ENCODE measurements around the gene TMEM132E. TPM values are rescaled to one million over a fixed set of nuclear protein-coding genes. Genes with fewer than 3 reads are reported as not detected.

The TMEM132E gene
- total RNA-seq, 1 donor from 2014 or later = not detected

GRCh38 chr17:34671191-34671590 lies 91.8 kb downstream of the TMEM132E start:
- no peak for DNase-seq (ENCODE audit: low spot score)
- intact Hi-C loops (cut with micrococcal nuclease) = no loop called here
- Mint-ChIP-seq H3K27me3 (ENCODE audit: insufficient read depth) (peaks cover 2% of the 10 kb centered on the region), H3K27ac (no peak overlapping the region), H3K4me1 (ENCODE audit: low read depth) (no peaks in the 10 kb centered on the region), H3K4me3 (no peak overlapping the region), H3K36me3 (ENCODE audit: low read depth) (no peaks in the 10 kb centered on the region), H3K9me3 (no peaks in the 10 kb centered on the region)

DNA sequence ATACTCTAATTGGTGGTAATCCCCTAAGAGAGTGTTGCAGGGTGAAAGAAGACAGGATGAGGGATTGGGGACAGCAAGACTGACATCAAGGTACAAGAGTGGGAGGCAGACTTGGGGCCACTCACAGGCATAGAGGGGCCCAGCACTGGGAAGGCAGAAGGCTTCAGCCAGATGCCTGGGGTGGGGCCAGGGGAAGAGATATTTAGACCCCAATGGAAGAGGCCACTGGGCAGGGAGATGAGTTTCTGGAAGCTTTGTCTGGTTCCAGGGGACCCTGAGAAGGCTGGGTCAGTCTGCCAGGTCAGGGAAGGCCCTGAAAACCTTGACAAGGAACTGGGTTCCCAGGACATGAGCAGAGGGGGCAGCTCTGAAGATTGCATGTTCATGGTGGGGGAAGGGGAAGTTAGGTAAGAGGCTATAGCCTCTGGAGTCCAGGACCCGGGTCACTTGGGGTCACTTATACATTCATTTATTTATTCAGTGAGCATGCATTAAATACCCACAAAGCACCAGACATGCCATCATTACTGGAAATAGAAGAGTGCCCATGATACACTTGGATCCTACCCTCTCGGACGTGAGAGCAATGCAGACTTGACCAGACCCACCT lies 92.9 kb downstream of the TMEM132E start:
- Mint-ChIP-seq H3K36me3 (ENCODE audit: low read depth) (no peaks in the 10 kb centered on the region), H3K4me3 (no peak overlapping the region), H3K27me3 (ENCODE audit: insufficient read depth) (peaks cover 4% of the 10 kb centered on the region), H3K4me1 (ENCODE audit: low read depth) (no peaks in the 10 kb centered on the region), H3K27ac (no peak overlapping the region), H3K9me3 (no peaks in the 10 kb centered on the region)
- no peak for DNase-seq (ENCODE audit: low spot score)
- intact Hi-C loops (cut with micrococcal nuclease) = no loop called here

- DNase-seq (ENCODE audit: low spot score) = no peak
- Mint-ChIP-seq H3K4me3 (no peak overlapping the region), H3K9me3 (no peaks in the 10 kb centered on the region), H3K27ac (no peak overlapping the region), H3K4me1 (ENCODE audit: low read depth) (no peaks in the 10 kb centered on the region), H3K36me3 (ENCODE audit: low read depth) (no peaks in the 10 kb centered on the region), H3K27me3 (ENCODE audit: insufficient read depth) (peaks cover 2% of the 10 kb centered on the region)
- intact Hi-C loops (cut with micrococcal nuclease) = no loop called here
These were observed 94.1 kb downstream of the TMEM132E start for GRCh38 chr17:34673516-34673915.

DNA sequence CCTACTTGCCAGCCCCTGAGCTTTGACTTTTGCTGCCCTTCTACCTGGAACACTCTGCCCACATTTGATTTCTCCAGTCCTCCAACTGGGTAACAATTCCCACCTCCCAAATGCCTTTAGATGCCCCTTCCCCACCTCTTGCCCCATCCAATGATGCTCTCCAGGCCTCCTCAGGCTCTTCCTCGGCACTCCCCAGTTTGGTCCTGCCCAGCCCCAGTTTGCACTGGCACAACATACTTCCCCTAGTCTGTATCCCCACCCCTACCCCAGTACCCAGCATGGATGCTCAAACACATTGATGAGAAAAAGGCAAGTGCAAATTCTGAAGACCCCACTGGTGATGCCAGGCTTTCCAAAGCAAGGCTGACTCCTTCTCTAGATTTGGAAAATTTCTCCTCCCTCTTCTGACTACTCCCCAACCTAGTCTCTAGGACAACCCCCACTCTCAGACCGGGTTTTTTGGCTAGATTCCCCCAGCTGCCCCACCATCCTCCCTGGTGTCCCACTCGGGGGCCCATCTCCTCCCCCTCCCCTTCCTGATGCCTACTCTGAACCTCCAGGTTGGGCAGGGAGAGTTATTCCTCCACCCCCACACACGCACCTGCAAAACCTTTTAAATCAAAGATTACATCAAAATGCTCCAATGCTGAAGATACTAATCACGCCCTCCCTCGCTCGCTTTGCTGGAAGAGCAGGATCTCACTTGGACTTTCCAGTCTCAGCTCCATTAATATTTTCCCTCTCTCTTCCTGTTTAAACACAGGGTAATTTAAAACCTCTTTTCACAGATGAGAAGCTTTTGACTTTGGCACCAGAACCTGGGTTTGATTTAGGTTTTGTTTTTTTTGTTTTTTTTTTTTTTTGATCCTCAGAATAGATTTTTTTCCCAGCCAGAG lies 94.9 kb downstream of the TMEM132E start:
- no peak for DNase-seq (ENCODE audit: low spot score)
- H3K27me3 Mint-ChIP-seq (ENCODE audit: insufficient read depth) = peaks cover 2% of the 10 kb centered on the region
- no peak overlapping the region for H3K4me3 Mint-ChIP-seq
- no peaks in the 10 kb centered on the region for H3K9me3 Mint-ChIP-seq
- no peak overlapping the region for H3K27ac Mint-ChIP-seq
- no peaks in the 10 kb centered on the region for H3K4me1 Mint-ChIP-seq (ENCODE audit: low read depth)
- H3K36me3 Mint-ChIP-seq (ENCODE audit: low read depth) = no peaks in the 10 kb centered on the region
- intact Hi-C loops (cut with micrococcal nuclease) = no loop called here

DNA sequence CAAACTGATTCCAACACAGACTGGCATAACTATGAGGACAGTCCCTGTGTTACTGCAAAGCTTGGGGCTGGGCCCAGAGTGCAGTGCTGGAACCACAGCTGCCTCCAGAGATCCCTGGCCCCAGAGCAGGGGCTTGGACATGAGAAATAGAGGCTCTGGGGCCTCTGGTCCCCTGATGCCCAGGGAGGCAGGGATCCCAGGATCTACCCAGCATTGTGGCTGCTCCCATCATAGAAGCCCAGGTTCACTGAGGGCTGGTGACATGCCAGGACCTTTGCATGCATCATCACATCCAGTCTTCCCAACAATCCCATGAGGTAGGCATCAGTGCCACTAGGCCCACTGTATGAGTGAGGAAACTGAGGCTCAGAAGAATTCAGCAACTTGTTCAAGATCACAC lies 95.8 kb downstream of the TMEM132E start:
- Mint-ChIP-seq H3K9me3 (no peaks in the 10 kb centered on the region), H3K27me3 (ENCODE audit: insufficient read depth) (peaks cover 3% of the 10 kb centered on the region), H3K27ac (no peak overlapping the region), H3K4me3 (no peak overlapping the region), H3K36me3 (ENCODE audit: low read depth) (no peaks in the 10 kb centered on the region), H3K4me1 (ENCODE audit: low read depth) (no peaks in the 10 kb centered on the region)
- DNase-seq (ENCODE audit: low spot score) = no peak
- intact Hi-C loops (cut with micrococcal nuclease) = no loop called here

GRCh38 chr17:34675605-34676004 lies 96.2 kb downstream of the TMEM132E start:
- Mint-ChIP-seq H3K9me3 (no peaks in the 10 kb centered on the region), H3K27ac (no peak overlapping the region), H3K4me1 (ENCODE audit: low read depth) (no peaks in the 10 kb centered on the region), H3K4me3 (no peak overlapping the region), H3K36me3 (ENCODE audit: low read depth) (no peaks in the 10 kb centered on the region), H3K27me3 (ENCODE audit: insufficient read depth) (peaks cover 8% of the 10 kb centered on the region)
- intact Hi-C loops (cut with micrococcal nuclease) = no loop called here
- DNase-seq (ENCODE audit: low spot score) = no peak

DNA sequence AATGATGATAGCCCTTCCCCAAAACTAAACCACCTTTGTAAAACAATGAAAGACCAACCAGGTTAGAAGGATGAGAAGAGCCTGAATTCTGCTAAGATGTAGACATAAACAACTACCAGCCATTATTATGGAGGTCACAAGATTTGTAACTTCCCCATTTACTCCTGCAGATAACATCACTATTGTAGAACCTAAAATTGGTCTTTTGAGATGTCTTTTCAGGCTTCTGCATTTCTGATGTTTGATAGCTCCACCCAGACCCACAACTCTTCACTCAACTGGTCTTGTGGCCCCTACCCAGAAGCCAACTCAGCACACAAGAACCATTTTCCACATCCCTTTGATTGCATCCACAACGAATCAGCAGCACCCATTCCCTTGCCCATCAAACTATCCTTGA lies 100.8 kb downstream of the TMEM132E start:
- intact Hi-C loops (cut with micrococcal nuclease) = no loop called here
- H3K9me3 Mint-ChIP-seq = no peaks in the 10 kb centered on the region
- no peaks in the 10 kb centered on the region for H3K4me1 Mint-ChIP-seq (ENCODE audit: low read depth)
- no peak overlapping the region for H3K27ac Mint-ChIP-seq
- no peak for DNase-seq (ENCODE audit: low spot score)
- no peaks in the 10 kb centered on the region for H3K36me3 Mint-ChIP-seq (ENCODE audit: low read depth)
- no peak overlapping the region for H3K4me3 Mint-ChIP-seq
- peaks cover 17% of the 10 kb centered on the region for H3K27me3 Mint-ChIP-seq (ENCODE audit: insufficient read depth)

DNA sequence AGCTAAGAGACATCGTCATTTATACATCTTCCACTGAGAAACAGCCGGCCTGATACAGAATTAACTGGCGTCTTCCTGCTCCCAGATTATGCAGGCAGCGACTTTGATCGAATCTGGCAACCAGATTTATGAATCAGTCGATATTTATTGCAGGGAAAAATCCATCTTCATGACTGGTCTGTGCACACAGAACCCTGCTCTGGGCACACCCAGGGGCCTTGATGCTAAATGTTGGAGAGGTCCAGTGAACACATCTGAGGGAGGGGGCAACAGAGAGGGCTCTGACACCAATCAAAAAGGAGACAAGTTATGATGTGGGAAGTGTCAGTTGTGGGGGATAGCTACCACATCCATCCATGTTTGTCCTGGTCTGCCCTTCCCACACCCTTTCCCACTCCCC lies 102.9 kb downstream of the TMEM132E start:
- H3K9me3 Mint-ChIP-seq = no peaks in the 10 kb centered on the region

DNA sequence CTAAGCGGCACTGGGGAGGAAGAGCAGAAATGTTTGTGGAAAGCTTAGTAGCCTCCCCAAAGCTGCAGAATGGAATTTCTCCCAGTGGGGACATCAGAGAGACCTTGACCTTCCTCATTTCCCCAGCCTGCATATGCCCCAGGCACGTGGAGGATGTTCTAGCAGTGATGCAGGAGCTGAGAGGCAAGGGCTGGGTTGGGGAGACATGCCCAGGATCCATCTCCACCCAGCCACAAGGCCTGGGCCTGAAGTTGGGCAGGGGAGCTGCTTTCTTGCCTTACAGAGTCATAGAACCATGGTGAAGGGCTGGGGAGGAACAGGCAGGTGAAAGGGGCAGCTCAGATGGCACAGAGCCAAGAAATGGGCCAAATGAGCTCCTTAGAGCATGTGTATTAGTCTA lies 104.0 kb downstream of the TMEM132E start:
- Mint-ChIP-seq H3K27me3 (ENCODE audit: insufficient read depth) (peaks cover 15% of the 10 kb centered on the region), H3K9me3 (no peaks in the 10 kb centered on the region), H3K36me3 (ENCODE audit: low read depth) (no peaks in the 10 kb centered on the region), H3K4me3 (no peak overlapping the region), H3K27ac (no peak overlapping the region), H3K4me1 (ENCODE audit: low read depth) (no peaks in the 10 kb centered on the region)
- intact Hi-C loops (cut with micrococcal nuclease) = no loop called here
- no peak for DNase-seq (ENCODE audit: low spot score)

More for the DNA sequence above, 102.9 kb downstream of the TMEM132E start:
- Mint-ChIP-seq H3K27ac (no peak overlapping the region), H3K27me3 (ENCODE audit: insufficient read depth) (peaks cover 15% of the 10 kb centered on the region), H3K4me3 (no peak overlapping the region), H3K4me1 (ENCODE audit: low read depth) (no peaks in the 10 kb centered on the region), H3K36me3 (ENCODE audit: low read depth) (no peaks in the 10 kb centered on the region)
- no peak for DNase-seq (ENCODE audit: low spot score)
- intact Hi-C loops (cut with micrococcal nuclease) = no loop called here

Other genes starting within 250 kb of the TMEM132E start
- not detected in 2 replicates for gene CCL13, start 223.1 kb upstream of the TMEM132E start, total RNA-seq
- 264 and 266 TPM in 2 replicates for gene CCL1, start 216.3 kb upstream of the TMEM132E start, total RNA-seq

Measured in activated T-helper 1 cell treated with anti-CD3 and anti-CD28 coated beads, Interleukin-12 subunit alpha, Interleukin-12 subunit beta, Interleukin-2, Interleukin-4 antibody, amounts not matched to agents 30 ng/mL and 10 ng/mL and 1 ng/mL, durations not matched to agents 14 hours and 24 hours and 36 hours (primary cell).